Upper lobe of left lung (tissue), 6 donors: Measurements from ENCODE around the gene SPCS3. TPM values are rescaled to one million over a fixed set of nuclear protein-coding genes. Genes with fewer than 3 reads are reported as not detected.

ENCODE experiments used
- ATAC-seq, 2 donors: fragments of 200-7000 bp; cut with Tn5 transposase; one replicate each; pipeline ENCODE4 v1.9.1; 2022; ENCODE audit warnings: mild to moderate bottlenecking in 2 of 2, moderate library complexity in 2 of 2; ENCODE audit not compliant: low FRiP score in 2 of 2
- DNase-seq, 2 donors: peaks; one replicate each; pipeline ENCODE4 v3.0.0-alpha.2; 2019 to 2020
- H3K27ac ChIP-seq, 4 donors: fragments of 200-600 bp; sonication (generic); one replicate each; pipeline ENCODE4 v1.5.1; 2016 to 2019
- H3K27me3 ChIP-seq, 4 donors: fragments of 200-600 bp; sonication (generic); one replicate each; pipeline ENCODE4 v1.5.1; 2017 to 2019
- H3K36me3 ChIP-seq, 4 donors: fragments of 200-600 bp; sonication (generic); one replicate each; pipeline ENCODE4 v1.5.1; 2016 to 2019
- H3K4me1 ChIP-seq, 4 donors: fragments of 200-600 bp; sonication (generic); one replicate each; pipeline ENCODE4 v1.5.1; 2018 to 2019
- H3K4me3 ChIP-seq, 4 donors: fragments of 200-600 bp; sonication (generic); one replicate each; pipeline ENCODE4 v1.5.1; 2017 to 2019; ENCODE audit warnings: mild to moderate bottlenecking in 2 of 4, moderate library complexity in 1 of 4
- H3K9me3 ChIP-seq, 4 donors: fragments of 200-600 bp; sonication (generic); one replicate each; pipeline ENCODE4 v1.5.1; 2018 to 2019
- EP300 ChIP-seq, 4 donors: sonication (generic); formaldehyde crosslinking; IDR thresholded peaks; one replicate each; pipeline ENCODE4 v1.5.1; 2017; ENCODE audit warnings: antibody characterized with exemption in 4 of 4, control low read depth in 2 of 4
- POLR2A ChIP-seq, 4 donors: fragments of 450-650 bp; IDR thresholded peaks; one replicate each; pipeline ENCODE4 v1.5.1; 2016 to 2017; ENCODE audit warnings: antibody characterized with exemption in 4 of 4, mild to moderate bottlenecking in 2 of 4
- POLR2AphosphoS5 ChIP-seq, 2 donors: sonication (generic); formaldehyde crosslinking; IDR thresholded peaks; one replicate each; pipeline ENCODE4 v1.5.1; 2017; ENCODE audit warnings: antibody characterized with exemption in 2 of 2
- WGBS, 2 donors: methylation state at CpG; one replicate each; pipeline ENCODE4 v1.1.5; 2017 to 2018; 5-methylcytosine and 5-hydroxymethylcytosine counted together
- total RNA-seq, 6 donors: library from RNA; depleted of rRNA in 4 of 6; stranded (reverse); fragments of >200 nt in 4 of 6; gene quantifications; one replicate each; pipeline versions ENCODE4 v1.1.0 to v1.2.1, GENCODE V29; 2016 to 2021
- TF ChIP-seq, protein P1 (sequence below), 6 experiments: fragments of 450-650 bp in 4 of 6; fragments of 200-600 bp in 2 of 6; sonication (generic) in 2 of 6; IDR thresholded peaks; one replicate each; pipeline ENCODE4 v1.5.1; 2016 to 2019; ENCODE audit warnings: antibody characterized with exemption in 6 of 6
- donor health status: DM: no; HTN: no; CAD: no; lungs with moderate emphysema.
- donor health status: DM: no; HTN: yes; CAD: no; lungs with severe emphysema.

SPCS3 gene
- total RNA-seq, 6 donors from 2014 or later: 47.1 to 157 (median 90.3) TPM

DNA sequence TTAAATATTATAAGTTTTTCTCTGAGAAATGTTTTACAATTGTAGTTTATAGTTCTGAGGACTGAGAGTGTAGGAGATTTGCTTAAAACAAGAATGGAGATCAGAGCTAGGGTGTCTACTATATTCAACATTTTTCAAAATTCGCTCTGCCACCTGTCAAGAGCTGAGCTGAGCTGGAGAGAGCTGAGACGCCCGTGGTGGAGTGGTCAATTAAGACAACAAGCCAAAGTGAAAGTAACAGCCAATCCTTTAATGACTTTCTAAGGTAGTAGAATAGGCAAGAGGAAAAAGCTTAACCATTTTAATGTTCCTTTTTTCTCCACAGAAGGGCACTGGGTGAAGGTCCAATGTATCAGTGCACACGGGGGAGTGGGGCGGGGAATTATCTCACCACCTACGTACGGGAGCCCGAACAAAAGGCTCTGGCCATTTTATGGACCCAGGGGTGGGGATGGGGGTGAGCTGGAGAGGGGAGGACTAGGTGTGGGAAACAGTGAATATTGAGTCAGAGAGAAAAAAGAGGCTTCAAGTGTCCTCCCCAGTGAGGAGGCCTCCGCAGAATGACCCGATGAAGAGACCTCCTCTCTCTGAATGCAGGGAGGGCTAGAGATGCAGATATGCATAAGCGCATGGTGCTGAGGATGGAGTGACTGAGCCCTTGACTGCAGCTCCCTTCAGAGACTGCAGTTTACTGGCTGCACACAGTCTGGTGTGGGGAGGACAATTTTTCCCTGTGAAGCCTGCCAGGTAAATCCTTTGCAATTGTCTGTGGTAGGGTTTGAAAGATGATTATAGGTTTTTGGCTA lies 60.8 kb downstream of the SPCS3 start:
- no peaks in the 10 kb centered on the region for H3K9me3 ChIP-seq
- TF ChIP-seq POLR2AphosphoS5 (IDR thresholded peaks at IDR 0.05) (no peak), EP300 (IDR thresholded peaks at IDR 0.05) (no peak), POLR2A (IDR thresholded peaks at IDR 0.05) (no peak)
- TF ChIP-seq, protein P1, sequence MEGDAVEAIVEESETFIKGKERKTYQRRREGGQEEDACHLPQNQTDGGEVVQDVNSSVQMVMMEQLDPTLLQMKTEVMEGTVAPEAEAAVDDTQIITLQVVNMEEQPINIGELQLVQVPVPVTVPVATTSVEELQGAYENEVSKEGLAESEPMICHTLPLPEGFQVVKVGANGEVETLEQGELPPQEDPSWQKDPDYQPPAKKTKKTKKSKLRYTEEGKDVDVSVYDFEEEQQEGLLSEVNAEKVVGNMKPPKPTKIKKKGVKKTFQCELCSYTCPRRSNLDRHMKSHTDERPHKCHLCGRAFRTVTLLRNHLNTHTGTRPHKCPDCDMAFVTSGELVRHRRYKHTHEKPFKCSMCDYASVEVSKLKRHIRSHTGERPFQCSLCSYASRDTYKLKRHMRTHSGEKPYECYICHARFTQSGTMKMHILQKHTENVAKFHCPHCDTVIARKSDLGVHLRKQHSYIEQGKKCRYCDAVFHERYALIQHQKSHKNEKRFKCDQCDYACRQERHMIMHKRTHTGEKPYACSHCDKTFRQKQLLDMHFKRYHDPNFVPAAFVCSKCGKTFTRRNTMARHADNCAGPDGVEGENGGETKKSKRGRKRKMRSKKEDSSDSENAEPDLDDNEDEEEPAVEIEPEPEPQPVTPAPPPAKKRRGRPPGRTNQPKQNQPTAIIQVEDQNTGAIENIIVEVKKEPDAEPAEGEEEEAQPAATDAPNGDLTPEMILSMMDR (IDR thresholded peaks at IDR 0.05): no peak
- WGBS, 2 donors: 69 to 74% methylated on average over 11 of the region's 11 CpGs
- DNase-seq: no peak
- ATAC-seq: no peak
- H3K27ac ChIP-seq: no peak overlapping the region
- no peaks in the 10 kb centered on the region for H3K36me3 ChIP-seq
- H3K4me1 ChIP-seq: no peaks in the 10 kb centered on the region
- no peak overlapping the region for H3K4me3 ChIP-seq
- no peaks in the 10 kb centered on the region for H3K27me3 ChIP-seq

Other genes starting within 250 kb of the SPCS3 start
- gene SPATA4, start 124.4 kb upstream of the SPCS3 start, total RNA-seq: 1 to 10 TPM in 2 of 6 donors, under 1 TPM in 2, not detected in 2; 0.61 to 4.9 (median 0.91) TPM
- not detected for gene ASB5, start 50.7 kb upstream of the SPCS3 start, total RNA-seq